Hepatocyte (in vitro differentiated cells): ENCODE measurements around the gene PTPRT. TPM values are rescaled to one million over a fixed set of nuclear protein-coding genes. Genes with fewer than 3 reads are reported as not detected.

Experiments used
- DNase-seq: peaks from one replicate; pipeline ENCODE4 v3.0.0-alpha.2; 2016; ENCODE audit warnings: low spot score
- H2AFZ ChIP-seq: fragments of 200-600 bp; sonication (generic); 2 replicates; pipeline ENCODE4 v1.6.0; 2016; ENCODE audit warnings: antibody characterized with exemption, mild to moderate bottlenecking
- H3K27ac ChIP-seq: fragments of 200-600 bp; sonication (generic); 2 replicates; pipeline ENCODE4 v1.5.1; 2016; ENCODE audit warnings: mild to moderate bottlenecking
- H3K27me3 ChIP-seq: fragments of 200-600 bp; sonication (generic); 2 replicates; pipeline ENCODE4 v1.6.1; 2016
- H3K36me3 ChIP-seq: fragments of 200-600 bp; sonication (generic); replicated peaks from 2 replicates; pipeline ENCODE4 v1.5.1; 2016; ENCODE audit warnings: low read depth; ENCODE audit not compliant: insufficient read depth
- H3K4me1 ChIP-seq: fragments of 200-600 bp; sonication (generic); 2 replicates; pipeline ENCODE4 v1.5.1; 2016; ENCODE audit warnings: mild to moderate bottlenecking, moderate library complexity; ENCODE audit not compliant: insufficient read depth
- H3K4me2 ChIP-seq: fragments of 200-600 bp; sonication (generic); 2 replicates; pipeline ENCODE4 v1.6.0; 2016
- H3K4me3 ChIP-seq: fragments of 200-600 bp; sonication (generic); 2 replicates; pipeline ENCODE4 v1.5.1; 2016; ENCODE audit warnings: mild to moderate bottlenecking
- H3K79me2 ChIP-seq: fragments of 200-600 bp; sonication (generic); 2 replicates; pipeline ENCODE4 v1.6.0; 2017; ENCODE audit warnings: mild to moderate bottlenecking
- H3K9me2 ChIP-seq: fragments of 200-600 bp; sonication (generic); replicated peaks from 2 replicates; pipeline ENCODE4 v1.6.0; 2017; ENCODE audit warnings: mild to moderate bottlenecking; ENCODE audit not compliant: insufficient read depth
- H3K9me3 ChIP-seq: fragments of 200-600 bp; sonication (generic); 2 replicates; pipeline ENCODE4 v1.5.1; 2016; ENCODE audit warnings: low read depth, mild to moderate bottlenecking
- H4K20me1 ChIP-seq: fragments of 200-600 bp; sonication (generic); 2 replicates; pipeline ENCODE4 v1.6.0; 2016; ENCODE audit warnings: mild to moderate bottlenecking; ENCODE audit not compliant: insufficient read depth, poor library complexity, severe bottlenecking
- EZH2 ChIP-seq: fragments of 200-600 bp; sonication (generic); IDR thresholded peaks from 2 replicates; pipeline ENCODE4 v1.6.1; 2016; ENCODE audit warnings: antibody characterized with exemption, mild to moderate bottlenecking, borderline replicate concordance
- EZH2phosphoT487 ChIP-seq: fragments of 200-600 bp; sonication (generic); IDR thresholded peaks from one replicate; pipeline ENCODE4 v1.6.1; 2018; ENCODE audit warnings: antibody characterized with exemption, mild to moderate bottlenecking, low read depth, moderate library complexity; ENCODE audit not compliant: unreplicated experiment, severe bottlenecking
- WGBS: methylation state at CpG from one replicate; pipeline ENCODE4 v1.1.6; 2016; ENCODE audit warnings: low lambda C conversion rate; ENCODE audit errors: missing lambda C conversion rate; 5-methylcytosine and 5-hydroxymethylcytosine counted together
- polyA plus RNA-seq: library from polyadenylated mRNA; unstranded; fragments of >200 nt; fragmentation: Nextera tagmentation; extraction: Ambion mirVana; gene quantifications from 2 replicates; pipeline ENCODE4 v1.2.1, GENCODE V29; 2016
- total RNA-seq: library from RNA; depleted of rRNA; stranded (reverse); fragments of >200 nt; gene quantifications from 2 replicates; pipeline ENCODE4 v1.2.3, GENCODE V29; 2014
- TF ChIP-seq, protein P1 (sequence below): fragments of 200-600 bp; sonication (generic); IDR thresholded peaks from 2 replicates; pipeline ENCODE4 v1.5.1; 2016; ENCODE audit warnings: antibody characterized with exemption, mild to moderate bottlenecking; ENCODE audit not compliant: poor library complexity

Gene PTPRT
- total and polyA plus RNA-seq, 2 experiments from 2014 or later, result 0.47 to 0.83 TPM

DNA sequence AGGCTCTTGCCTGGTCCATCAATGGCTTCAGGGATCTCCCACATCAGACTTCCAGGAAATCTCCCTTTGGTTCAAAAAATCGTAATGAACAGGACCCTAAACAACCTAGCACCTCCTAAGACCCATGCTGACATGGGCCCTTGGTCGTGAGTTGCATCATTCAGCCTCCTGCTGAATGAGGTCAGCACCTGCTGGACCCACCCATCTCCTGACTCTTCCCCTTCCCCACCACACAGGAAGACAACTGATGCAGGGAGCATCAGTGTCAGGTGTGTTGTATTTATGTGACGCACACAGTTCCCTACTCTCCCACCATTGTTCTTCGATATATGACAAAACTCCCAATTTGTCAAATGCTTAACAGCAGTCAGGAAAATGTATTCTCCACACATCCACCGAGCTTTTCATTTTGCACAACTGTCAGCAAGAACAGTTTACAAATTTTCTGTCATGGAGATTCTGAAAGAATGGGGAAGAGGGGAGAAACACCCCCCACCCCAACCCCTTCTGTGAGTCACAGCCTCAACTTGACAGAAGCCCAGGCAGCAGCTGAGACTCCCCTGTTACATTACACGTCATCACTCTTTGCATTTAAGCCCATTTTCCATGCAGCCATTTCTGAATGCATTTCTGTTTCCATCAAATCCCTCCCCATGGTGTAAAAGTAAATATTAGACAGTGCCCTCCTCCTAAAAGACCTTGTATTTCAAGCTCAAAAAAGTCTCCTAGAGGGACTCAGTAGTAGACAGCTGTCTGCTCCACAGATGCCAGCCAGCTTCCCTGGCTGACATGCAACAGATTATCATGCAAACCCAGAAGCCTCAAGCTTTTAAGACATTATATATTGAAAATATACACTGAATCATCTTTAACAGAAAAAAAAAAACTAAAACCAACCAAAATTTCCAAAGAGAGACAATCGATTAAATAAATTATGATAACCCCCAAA lies 577.5 kb downstream of the PTPRT start:
- Histone ChIP-seq H3K9me3 (no peaks in the 10 kb centered on the region), H3K79me2 (no peaks in the 10 kb centered on the region), H4K20me1 (no peaks in the 10 kb centered on the region), H3K27me3 (no peaks in the 10 kb centered on the region), H3K27ac (no peak overlapping the region), H3K36me3 (no peaks in the 10 kb centered on the region), H2AFZ (no peak overlapping the region), H3K4me2 (no peak overlapping the region), H3K4me3 (no peak overlapping the region), H3K9me2 (no peaks in the 10 kb centered on the region), H3K4me1 (no peaks in the 10 kb centered on the region)
- no peak for DNase-seq
- WGBS, result 79% methylated on average over 7 of the region's 7 CpGs
- TF ChIP-seq, protein P1, sequence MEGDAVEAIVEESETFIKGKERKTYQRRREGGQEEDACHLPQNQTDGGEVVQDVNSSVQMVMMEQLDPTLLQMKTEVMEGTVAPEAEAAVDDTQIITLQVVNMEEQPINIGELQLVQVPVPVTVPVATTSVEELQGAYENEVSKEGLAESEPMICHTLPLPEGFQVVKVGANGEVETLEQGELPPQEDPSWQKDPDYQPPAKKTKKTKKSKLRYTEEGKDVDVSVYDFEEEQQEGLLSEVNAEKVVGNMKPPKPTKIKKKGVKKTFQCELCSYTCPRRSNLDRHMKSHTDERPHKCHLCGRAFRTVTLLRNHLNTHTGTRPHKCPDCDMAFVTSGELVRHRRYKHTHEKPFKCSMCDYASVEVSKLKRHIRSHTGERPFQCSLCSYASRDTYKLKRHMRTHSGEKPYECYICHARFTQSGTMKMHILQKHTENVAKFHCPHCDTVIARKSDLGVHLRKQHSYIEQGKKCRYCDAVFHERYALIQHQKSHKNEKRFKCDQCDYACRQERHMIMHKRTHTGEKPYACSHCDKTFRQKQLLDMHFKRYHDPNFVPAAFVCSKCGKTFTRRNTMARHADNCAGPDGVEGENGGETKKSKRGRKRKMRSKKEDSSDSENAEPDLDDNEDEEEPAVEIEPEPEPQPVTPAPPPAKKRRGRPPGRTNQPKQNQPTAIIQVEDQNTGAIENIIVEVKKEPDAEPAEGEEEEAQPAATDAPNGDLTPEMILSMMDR, result no peak
- TF ChIP-seq EZH2phosphoT487, result no peak
- no peak for TF ChIP-seq EZH2

DNA sequence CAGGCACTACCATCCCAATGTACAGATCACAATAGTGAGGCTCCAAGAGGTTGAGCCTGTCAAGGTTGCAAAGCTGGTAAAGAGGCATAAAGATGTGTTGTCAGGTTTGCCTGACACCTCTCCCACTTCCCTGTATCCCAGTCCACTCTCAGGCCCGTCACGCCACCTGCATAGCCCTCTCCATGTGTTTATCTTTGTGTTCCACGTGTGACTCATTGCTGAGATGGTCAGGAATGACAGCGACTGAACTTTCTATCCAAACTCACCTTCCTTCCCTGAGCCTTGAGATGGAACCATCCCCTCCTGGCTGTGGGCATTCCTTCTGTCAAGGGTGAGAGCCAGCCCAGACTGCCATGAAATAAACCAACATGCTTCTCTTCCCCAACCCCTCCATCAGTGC lies 578.3 kb downstream of the PTPRT start:
- no peaks in the 10 kb centered on the region for H3K9me2 ChIP-seq
- no peak overlapping the region for H3K27ac ChIP-seq
- 85% methylated on average over 4 of the region's 4 CpGs for WGBS
- H2AFZ ChIP-seq, result no peak overlapping the region
- no peaks in the 10 kb centered on the region for H3K4me1 ChIP-seq
- H3K79me2 ChIP-seq, result no peaks in the 10 kb centered on the region
- H3K27me3 ChIP-seq, result no peaks in the 10 kb centered on the region
- H3K9me3 ChIP-seq, result no peaks in the 10 kb centered on the region
- DNase-seq, result no peak
- no peak overlapping the region for H3K4me3 ChIP-seq
- TF ChIP-seq EZH2, result no peak
- TF ChIP-seq, protein P1, result no peak
- no peak for TF ChIP-seq EZH2phosphoT487
- no peaks in the 10 kb centered on the region for H3K36me3 ChIP-seq
- no peaks in the 10 kb centered on the region for H4K20me1 ChIP-seq
- H3K4me2 ChIP-seq, result no peak overlapping the region

DNA sequence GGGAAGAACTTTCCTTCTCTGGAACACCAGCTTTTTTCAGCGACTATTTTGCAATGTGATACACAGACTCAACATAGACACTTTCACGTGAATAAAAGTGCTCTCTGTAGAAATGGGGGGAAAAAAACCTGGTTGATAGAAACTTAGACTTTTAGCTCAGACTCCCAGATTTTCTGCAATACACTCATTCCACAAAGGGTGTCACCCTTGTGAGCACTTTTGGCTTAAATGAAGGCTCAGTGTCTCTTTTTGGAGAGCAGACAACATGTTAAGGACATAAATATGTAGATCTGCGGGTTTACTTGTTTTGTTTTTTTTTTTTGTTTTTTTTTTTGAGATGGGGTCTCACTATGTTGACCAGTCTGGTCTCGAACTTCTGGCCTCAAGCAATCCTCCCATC lies 579.6 kb downstream of the PTPRT start:
- DNase-seq, result no peak
- H3K9me3 ChIP-seq, result no peaks in the 10 kb centered on the region
- no peaks in the 10 kb centered on the region for H3K36me3 ChIP-seq
- no peak overlapping the region for H3K27ac ChIP-seq
- no peaks in the 10 kb centered on the region for H4K20me1 ChIP-seq
- H2AFZ ChIP-seq, result no peak overlapping the region
- H3K4me2 ChIP-seq, result no peak overlapping the region
- no peaks in the 10 kb centered on the region for H3K4me1 ChIP-seq
- H3K4me3 ChIP-seq, result no peak overlapping the region
- no peaks in the 10 kb centered on the region for H3K79me2 ChIP-seq
- no peak for TF ChIP-seq EZH2
- TF ChIP-seq, protein P1, result no peak
- no peak for TF ChIP-seq EZH2phosphoT487
- H3K27me3 ChIP-seq, result no peaks in the 10 kb centered on the region
- WGBS, result 83% methylated on average over 4 of the region's 4 CpGs
- no peaks in the 10 kb centered on the region for H3K9me2 ChIP-seq
